Occipital lobe (tissue), 2 donors: Measurements from ENCODE around the gene MAP3K5. TPM values are rescaled to one million over a fixed set of nuclear protein-coding genes. Genes with fewer than 3 reads are reported as not detected.
A peak's percentile ranks its signal among the peaks of the same experiment; 100 is the strongest.
"Not testable (repeated sequence)": the region's sequence is repeated elsewhere in the genome, so short reads cannot be mapped to it uniquely, and the experiment has no call there.

Experiments used
- DNase-seq: peaks from one replicate; lab custom pipeline; 2025; lab: John Stamatoyannopoulos, UW
- total RNA-seq: library from RNA; depleted of rRNA; stranded (reverse); fragments of >200 nt; gene quantifications from one replicate; pipeline ENCODE4 v1.2.3, GENCODE V29; 2014

MAP3K5 gene
- total RNA-seq, 1 donor from 2014 or later: 9.8 TPM

- no peak for DNase-seq
Measured at GRCh38 chr6:136793363-136793762, 1.1 kb upstream of the MAP3K5 start.

GRCh38 chr6:136792095-136792409, 225 bp downstream of the MAP3K5 start:
- no peak for DNase-seq

- DNase-seq: peak; percentile 22
Measured at GRCh38 chr6:136791296-136792094, 782 bp downstream of the MAP3K5 start.

GRCh38 chr6:136790411-136791295, 1.6 kb downstream of the MAP3K5 start:
- DNase-seq: no peak

GRCh38 chr6:136789440-136789839, 2.8 kb downstream of the MAP3K5 start:
- DNase-seq: not testable (repeated sequence)

- no peak for DNase-seq
Measured at GRCh38 chr6:136788069-136788902, 4.0 kb downstream of the MAP3K5 start.

GRCh38 chr6:136787726-136788068, 4.6 kb downstream of the MAP3K5 start:
- DNase-seq: no peak

- DNase-seq: no peak
Measured at GRCh38 chr6:136786658-136787057, 5.6 kb downstream of the MAP3K5 start.

GRCh38 chr6:136784910-136785746, 7.1 kb downstream of the MAP3K5 start:
- DNase-seq: no peak

GRCh38 chr6:136784271-136784664, 8.0 kb downstream of the MAP3K5 start:
- DNase-seq: peak; percentile 13

GRCh38 chr6:136783495-136784270, 8.6 kb downstream of the MAP3K5 start:
- DNase-seq: no peak

- DNase-seq: no peak
Measured at GRCh38 chr6:136783021-136783420, 9.3 kb downstream of the MAP3K5 start.

- no peak for DNase-seq
Measured at GRCh38 chr6:136782021-136782770, 10.1 kb downstream of the MAP3K5 start.

GRCh38 chr6:136780972-136781371, 11.3 kb downstream of the MAP3K5 start:
- no peak for DNase-seq

- no peak for DNase-seq
Measured at GRCh38 chr6:136779682-136780081, 12.6 kb downstream of the MAP3K5 start.

GRCh38 chr6:136777651-136778050, 14.6 kb downstream of the MAP3K5 start:
- DNase-seq: no peak

GRCh38 chr6:136775548-136775947, 16.7 kb downstream of the MAP3K5 start:
- no peak for DNase-seq

- DNase-seq: no peak
Measured at GRCh38 chr6:136775081-136775480, 17.2 kb downstream of the MAP3K5 start.
